GM04504 (cell line): Measurements from ENCODE around the gene INTS1.

Experiments used
- DNase-seq: peaks from one replicate; pipeline ENCODE4 v3.0.0-alpha.2; 2012; ENCODE audit warnings: low read depth

INTS1 gene

DNA sequence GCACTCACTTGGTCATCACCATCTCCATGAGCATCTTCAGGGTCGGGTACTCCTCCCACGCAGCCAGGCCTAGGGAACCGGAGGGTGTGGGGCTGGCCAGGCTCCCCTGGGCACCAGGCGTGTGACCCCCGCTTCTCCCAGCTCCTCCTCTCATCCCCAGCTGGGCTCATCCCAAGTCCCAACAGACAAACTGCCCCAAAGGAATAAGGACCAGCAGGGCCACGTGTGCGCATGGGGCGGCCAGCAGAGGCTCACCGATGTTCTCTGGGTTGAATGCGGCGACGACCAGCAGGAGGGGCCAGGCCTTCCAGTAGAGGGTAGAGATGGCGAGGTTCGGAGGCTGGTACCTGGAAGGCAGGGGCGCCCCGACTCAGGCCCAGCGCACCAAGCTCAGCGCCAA, 14.9 kb downstream of the INTS1 start:
- no peak for DNase-seq

DNA sequence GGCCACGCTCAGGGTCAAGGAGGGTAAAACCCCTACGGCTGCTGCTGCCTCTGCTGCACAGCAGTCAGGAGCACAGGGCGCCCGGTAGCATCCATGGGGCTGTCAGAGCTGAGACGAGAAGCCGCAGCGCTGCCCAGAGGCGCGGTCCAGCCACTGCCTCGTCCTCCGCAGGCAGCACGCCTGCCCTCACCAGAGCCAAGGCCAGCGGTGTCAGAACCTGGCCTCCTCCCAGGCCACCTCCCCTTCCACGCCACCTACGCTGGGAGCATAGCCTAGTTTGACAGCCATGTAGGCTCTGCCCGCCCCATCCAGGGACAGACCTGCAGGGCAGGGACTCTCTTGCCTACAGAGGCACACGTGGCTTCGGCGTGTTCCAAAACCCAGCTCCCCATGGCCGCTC, 16.2 kb downstream of the INTS1 start:
- no peak for DNase-seq

DNA sequence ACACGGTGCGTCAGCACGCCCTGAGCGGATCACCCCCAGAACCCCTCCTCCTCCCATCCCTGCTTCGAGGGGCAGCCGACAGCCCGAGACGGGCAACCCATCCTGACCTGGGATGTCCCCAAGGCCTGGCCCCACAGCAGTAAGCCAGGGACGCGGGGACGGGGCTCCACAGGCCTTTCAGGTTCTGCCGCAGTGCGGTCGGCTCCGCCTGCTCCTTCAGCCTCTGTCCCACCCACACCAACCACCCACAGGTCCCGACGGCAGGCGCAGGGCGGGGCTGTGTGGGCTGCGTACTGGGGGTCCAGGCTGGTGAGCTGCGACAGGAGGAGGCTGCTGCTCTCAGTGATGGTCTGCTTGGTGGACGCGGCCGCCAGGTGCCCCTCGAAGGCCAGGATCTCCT, 16.7 kb downstream of the INTS1 start:
- no peak for DNase-seq

DNA sequence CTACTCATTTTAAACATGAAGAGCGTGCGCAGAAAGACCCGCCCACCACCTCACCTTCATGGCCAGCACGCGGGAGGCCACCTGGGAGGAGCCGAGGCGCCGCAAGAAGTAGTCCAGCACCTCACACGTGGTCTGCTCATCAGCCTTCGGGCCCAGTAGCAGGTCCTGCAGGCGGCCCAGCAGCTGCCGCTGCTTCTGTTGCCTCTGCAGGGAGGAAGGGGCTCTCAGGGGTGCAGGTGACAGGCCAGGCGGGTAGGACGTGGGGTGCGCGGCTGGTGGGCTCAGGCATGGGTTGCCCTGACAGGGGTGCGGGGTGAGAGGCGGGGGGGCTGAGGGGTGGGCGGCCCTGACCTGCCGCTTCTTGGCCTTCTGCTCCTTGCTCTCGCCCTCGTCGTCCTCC, 17.6 kb downstream of the INTS1 start:
- no peak for DNase-seq

DNA sequence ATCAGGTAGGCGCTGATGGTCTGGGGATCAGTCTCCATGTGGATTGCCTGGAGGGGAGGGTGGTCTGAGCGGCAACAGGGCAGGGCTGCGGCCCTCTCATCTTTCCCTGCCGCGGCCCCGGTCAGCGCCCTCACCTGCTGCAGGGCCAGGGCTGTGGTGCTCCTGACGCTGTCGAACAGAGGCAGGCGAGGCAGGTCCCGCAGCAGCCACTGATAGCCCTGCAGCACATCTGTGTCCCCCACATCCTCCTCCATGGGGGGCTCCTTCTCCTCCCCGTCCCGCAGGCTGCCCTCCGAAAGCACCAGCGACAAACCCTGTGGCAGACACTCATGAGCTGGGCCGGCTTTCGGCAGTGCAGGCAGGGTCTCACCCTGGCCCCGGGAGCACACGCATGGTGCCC, 19.0 kb downstream of the INTS1 start:
- DNase-seq, result no peak

DNA sequence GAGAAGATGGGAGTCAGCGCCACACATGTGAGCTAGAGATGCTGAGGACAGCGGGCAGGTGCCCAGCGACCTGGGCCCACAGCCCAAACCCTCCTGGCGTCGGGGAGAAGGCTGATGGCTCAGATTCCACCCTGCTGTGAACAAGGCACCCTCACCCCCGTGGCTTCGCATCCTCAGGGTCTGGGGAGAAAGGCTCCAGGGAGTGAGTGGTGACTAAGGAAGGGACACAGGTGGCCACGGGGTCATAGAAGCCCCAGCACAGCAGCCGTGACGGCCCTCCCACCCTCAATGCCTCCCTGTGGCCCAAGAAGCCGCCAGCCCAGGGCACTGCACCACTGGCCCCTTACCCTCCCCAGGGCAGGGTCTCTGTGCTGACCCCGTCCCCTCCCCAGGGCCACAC, 19.6 kb downstream of the INTS1 start:
- no peak for DNase-seq

DNA sequence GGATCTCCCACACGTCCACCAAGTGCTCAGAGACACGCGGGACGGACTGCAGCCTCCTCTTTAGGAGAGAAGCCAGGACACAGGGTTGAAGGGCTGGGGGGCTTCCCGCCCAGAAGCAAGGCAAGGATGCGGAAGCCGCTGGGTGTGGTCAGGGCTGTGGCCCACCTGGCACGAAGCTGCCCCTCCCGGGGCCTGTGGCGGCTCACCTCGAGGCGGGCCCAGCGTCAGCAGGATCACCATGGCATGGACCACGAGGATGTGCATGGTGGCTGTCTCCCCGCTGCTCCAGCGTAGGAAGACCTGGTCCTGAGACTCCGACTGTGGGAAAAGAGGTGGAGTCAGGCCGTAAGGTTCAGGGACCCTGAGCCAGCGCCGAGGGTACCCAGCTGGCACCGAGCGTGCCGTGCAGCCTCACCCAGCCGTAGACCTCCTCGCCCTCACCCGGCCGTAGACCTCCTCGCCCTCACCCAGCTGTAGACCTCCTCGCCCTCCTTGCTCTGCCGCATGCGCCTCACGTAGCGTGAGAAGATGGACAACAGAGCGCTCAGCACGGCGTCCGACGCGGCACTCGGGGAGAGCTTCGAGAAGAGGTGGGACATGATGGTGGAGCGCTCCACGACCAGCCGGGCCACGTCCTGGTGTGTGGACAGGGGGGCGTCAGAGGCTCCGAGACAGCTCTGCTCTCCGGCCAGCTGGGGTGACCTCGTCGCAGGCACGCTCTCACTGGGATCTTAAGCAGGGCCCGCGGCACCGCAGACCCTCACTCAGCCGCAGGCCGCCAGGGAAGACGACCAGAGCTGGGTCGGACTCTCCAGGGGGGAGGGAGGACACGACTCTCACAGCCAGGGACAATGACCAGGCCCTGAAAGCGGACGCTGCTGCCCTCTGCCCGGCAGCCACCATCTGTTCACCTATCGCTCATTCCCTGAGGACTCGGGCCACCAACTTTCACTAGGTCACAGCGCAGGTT, 20.4 kb downstream of the INTS1 start:
- DNase-seq, result no peak

DNA sequence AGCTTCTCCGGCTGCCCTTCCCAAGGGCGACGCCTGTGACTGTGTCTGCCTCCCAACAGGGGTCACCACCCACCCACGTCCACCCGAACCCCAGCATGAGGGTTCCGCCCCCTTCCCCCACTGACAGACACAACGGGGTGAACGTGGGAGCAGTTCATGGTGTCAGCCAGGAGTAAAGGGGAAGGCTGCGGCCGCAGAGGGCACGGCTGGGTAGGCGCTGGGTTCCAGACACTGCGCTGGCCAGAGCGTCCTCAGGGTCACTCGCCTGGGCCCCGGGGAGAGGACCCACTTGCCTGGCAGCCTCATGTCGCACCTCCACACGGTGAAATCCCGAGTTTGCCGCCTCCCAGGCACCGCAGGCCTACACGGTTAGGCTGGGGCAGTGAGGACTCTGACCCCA, 21.1 kb downstream of the INTS1 start:
- no peak for DNase-seq

DNA sequence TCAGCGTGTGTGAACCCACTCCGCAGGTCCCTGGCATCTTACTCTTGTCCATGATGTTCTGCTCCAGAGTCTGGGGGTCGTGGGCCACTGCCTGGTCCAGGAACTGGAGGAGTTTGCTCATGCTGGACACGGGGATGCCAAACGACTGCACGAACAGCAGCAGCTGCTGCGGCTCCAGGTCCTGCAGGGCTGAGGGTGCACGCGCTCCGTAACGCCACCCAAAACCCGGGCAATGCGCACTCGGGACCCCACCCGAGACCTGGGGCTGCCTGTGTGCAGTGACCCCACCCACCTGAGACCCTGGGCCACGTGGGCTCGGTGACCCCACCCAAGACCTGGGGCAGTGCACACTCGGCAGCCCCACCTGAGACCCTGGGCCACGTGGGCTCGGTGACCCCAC, 22.9 kb downstream of the INTS1 start:
- no peak for DNase-seq

DNA sequence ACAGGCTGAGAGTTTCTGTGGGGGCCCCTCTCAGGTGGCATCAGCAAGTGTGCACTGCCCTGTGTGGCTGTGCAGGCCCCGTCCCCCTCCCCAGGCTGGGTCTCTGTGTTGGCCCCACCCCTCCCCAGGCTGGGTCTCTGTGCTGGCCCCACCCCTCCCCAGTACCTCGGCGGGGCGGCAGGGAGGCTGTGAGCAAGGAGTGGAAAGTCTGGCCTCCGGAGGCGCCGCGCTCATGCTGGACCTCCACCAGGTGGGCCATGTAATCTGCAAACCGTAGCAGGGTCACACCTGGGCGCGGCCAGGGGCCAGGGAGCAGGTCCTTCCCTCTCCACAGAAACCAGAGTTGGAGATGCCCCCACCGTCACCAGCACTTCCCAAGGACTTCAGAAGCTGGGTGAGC, 23.5 kb downstream of the INTS1 start:
- DNase-seq, result no peak

DNA sequence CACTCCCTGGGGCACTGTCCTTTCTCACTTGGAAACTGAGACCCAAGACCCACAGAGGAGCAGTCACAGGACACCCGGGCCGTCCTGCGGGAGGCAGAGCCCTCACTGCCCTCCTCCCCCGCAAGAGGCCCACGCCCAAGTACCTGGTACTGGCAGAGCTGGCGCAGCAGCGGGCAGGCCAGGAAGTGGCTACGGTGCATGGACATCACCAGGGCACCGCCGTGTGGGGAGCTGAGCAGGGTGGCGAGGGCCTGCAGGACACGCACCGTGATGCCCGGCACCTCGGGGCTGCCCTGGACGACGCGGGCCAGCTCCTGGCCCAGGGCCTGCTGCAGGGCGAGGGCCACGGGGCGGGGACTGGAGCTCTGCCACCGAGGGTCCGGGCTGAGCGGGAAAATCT, 24.9 kb downstream of the INTS1 start:
- DNase-seq, result no peak

DNA sequence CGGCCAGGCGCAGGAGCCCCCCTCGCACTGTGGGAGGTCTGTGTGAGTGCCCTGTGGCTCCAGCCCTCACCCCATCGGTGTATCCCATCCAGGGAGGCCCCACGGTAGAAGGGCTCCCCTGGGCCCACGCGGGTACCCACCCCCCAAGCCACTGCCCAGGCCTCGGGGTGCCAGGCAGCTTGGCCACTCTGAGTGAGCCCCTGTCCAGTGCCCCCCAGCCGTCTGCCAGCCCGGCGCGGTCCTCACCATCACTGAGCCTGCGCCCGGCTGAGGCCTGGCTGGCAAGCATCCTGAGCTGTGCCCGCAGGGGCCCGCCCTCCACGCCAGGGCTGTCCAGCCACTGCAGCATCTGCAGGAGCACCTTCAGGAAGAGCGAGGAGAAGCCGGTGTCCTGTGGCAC, 25.7 kb downstream of the INTS1 start:
- DNase-seq, result no peak

DNA sequence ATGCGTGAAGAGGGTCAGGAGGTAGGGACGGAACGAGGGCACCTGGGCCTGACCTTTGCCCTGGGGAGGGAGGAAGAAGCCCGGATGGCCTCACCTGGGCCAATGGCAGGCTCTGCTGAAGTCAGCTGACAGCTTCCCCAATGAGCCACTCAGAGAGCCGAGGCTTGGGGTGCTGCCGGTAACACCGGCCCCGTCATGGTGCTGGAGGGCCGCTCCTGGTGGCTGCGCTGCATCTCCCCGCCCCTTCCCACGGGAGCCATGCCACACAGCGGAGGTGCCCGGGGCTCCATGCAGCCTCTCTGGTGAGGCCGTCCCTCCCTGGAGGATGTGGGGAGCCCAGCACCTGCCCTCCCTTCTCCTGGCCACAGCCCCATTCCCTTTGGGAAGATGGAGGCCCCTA, 27.3 kb downstream of the INTS1 start:
- DNase-seq, result no peak

DNA sequence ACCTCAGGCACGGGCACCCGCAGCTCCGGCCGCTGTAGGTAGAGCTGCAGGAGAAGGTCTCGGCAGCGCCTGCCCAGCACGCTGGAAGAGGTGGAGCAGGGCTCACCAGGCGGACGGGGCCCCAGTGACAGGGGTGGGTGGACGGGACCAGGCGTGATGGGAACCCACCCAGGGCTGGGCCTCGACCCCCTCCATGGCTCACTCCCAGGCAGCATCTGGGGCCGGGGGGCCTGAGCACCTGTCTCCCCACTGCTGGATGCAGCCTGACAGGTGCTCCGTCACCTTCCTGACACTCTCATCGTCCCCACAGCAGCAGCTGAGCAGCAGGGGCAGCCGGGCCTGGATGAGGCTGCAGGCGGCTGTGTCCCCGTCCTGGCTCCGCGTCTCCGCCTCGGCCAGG, 28.2 kb downstream of the INTS1 start:
- no peak for DNase-seq

DNA sequence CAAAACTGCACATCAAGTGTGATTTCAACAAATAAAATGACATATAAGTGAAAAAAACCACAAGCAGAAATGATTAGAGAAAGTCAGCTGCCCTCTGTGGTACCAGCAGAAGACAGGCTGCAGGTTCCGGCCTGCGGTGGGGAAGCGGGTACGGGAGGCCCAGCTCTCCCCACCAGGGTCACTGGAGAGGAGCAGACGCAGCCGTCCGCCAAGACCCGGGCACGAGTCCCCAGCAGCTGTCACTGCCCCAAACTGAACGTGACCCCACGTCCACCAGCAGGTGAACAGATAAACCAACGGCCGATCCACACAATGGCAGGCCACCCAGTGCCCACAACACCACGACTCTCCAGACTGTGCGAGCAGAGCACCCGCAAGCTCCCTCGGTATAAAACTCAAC, 28.8 kb downstream of the INTS1 start:
- no peak for DNase-seq

DNA sequence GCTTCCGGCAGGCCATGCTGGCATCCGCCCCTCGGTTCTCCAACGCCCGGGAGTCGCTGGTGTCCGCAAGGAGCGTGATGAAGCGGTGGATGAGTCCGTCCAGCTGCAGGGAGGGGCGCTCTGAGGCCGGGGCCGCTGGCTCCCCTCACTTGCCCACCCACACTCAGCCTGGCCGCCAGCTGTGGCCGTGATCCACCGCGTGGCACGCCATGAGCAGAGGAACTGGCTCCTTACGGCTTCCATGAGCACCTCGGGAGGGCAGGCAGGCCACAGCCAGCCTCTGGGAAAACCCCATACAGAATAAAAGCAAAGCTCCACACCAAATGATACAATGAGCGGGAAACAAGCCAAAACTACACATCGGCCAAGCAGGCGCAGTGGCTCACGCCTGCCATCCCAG, 29.5 kb downstream of the INTS1 start:
- no peak for DNase-seq

DNA sequence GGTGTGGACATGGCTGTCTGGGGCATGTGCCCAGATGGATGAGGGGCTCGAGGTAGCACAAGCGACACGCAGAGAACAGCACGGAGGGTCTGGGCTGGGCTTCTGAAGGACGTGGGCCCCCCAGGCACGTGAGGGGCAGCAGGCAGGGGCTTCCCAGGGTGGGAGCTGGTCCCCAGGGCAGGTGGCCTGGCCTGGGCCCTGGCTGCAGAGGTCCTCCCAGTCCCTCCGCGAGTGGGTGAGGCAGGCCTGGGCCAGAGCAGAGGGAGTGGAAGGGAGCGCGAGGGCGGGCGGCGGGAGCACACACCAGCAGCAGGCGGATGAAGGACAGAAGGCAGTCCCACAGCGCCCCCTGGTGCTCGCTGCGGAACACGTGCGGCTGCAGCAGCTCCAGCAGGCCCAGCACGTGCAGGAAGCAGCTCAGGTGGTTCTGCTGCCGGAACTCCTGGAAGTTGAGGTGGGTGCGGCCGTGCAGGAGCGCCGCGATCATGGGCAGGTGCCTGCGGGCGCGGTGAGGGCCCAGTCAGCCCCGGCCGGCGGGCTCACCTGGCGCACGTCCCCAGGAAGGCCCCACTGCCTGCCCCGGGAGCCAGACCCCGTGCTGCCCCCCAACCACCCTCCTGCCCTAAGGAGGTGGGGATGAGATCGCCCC, 30.2 kb downstream of the INTS1 start:
- DNase-seq, result peak; percentile 57

DNA sequence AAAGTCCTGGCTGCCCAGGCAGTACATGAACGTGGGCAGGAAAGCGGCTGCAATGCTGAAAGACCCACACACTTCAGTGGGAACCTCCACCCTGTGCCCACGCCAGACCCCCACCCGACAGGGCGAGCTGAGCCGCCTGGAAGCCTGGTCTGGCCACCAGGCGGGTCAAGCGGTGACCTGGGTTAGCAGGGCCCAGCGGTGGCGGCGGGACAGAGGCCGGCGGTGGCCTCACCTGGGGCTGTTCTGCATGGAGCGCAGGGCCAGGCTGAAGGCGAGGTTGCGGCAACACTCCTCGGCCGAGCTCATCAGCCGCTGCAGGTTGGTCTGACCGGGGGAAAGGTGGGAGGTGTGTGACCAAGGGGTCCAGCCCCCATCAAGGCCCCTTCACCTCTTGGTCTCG, 33.3 kb downstream of the INTS1 start:
- no peak for DNase-seq

DNA sequence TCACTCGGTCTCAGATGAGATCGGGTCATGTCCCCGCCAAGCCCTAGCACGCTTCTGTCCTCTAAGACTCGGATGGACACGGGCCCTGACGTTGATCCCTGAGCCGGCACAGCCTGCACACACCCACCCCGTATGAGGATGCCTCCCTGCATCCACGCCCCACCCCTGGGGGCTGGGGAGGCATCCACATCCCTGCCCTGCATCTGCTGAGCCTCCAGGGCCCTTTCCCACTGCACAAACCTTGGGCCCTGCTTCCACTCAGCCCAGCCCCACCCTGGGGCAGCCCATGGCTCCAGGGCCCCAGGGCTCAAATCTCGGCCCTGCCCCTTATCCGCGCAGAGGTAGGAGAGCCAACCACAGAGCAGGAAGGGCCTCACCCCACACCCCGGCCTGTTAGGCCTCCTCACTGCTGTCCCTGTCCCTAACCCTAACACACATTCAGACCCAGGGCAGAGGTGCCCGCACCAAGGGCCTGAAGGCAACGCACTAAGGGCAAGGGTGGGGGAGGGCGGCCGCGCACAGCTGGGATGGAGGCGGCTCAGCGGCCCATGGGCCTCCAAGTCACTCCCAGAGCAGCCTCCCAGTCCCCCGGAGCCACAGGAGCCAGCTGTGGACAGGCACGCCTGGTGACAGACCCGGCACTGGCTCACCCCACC, 35.4 kb downstream of the INTS1 start:
- no peak for DNase-seq

DNA sequence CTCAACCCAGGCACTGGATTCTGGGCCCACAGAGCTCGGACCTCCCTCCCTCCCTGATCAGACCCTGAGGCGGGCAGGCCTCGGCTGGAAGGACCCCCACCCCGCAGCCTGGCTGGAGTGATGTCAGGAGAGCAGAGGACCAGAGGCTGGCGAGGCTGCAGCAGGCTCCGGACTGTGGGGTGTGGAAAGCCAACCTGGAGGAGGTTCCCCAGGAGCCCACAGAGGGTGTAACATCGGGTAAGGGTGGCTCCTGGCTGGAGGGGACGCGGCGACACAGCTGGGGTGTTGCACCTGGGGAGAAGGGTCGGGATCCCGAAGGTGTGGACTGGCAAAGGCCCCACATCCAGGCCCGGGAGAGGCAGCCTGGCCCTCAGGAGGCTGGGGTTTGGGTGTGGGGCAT, 36.0 kb downstream of the INTS1 start:
- DNase-seq, result no peak

DNA sequence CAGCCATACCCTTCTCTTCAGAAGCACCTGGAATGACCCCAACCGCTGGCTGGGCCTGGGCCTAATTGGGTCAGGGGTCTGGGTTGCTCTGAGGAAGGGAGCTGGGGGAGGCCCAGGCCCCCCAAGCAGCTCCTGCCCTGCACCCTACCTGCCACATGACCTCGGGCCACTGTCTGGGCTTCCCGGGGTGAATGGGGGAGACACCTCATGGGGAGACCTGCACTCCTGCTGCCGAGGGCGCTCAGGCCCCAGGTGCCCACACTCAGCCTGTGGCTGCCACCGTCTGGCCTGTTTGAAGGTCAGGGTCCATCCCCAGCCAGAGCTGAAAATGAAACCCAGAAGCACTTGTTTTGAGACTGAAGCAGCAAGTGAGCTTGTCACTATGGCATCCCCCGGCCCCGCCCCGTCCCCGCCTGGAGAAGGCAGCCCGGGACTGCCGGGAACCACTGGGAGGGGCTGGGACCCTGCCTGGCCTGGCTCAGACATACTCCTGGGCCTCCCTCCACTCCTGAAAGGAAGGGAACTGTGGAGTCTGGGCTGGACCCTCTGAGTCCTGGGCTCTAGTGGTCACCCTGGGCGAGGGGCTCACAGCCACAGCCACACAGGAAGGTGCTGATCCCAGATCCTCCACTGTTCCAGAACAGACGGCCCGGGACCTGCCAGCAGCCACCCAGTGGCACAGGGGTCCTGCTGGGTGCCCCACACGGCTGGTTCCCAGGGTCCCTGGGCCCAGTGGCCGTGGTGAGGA, 37.5 kb downstream of the INTS1 start:
- DNase-seq, result peak; percentile 26

DNA sequence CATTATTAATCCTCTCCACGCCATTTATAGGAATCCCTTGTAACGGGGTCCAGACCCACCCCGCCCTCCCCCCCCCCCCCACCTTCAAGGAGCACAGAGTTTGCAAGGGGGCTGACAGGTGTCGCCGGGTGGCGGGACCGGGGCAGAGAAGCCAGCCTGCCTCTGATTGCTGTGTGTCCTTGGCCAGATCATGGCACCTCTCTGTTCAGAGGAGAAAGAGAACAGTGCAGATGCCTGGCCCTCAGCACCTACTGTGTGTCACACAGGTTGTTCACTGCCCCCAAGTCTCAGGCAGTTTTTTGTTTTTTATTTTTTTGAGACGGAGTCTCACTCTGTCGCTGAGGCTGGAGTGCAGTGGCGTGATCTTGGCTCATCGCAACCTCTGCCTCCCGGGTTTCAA, 39.5 kb downstream of the INTS1 start:
- DNase-seq, result no peak
